Activated naive CD4-positive, alpha-beta T cell treated with anti-CD3 and anti-CD28 coated beads, Interleukin-2, amount 50 U/mL, for 24 hours (primary cell): Measurements from ENCODE around the gene PEX7.
A peak's percentile ranks its signal among the peaks of the same experiment; 100 is the strongest.

Experiments used
- H3K27ac Mint-ChIP-seq: one replicate; pipeline ENCODE4 v1.8.0; 2021; ENCODE audit warnings: mild to moderate bottlenecking, mixed read lengths
- H3K27me3 Mint-ChIP-seq: one replicate; pipeline ENCODE4 v1.8.0; 2021; ENCODE audit warnings: mixed read lengths
- H3K36me3 Mint-ChIP-seq: one replicate; pipeline ENCODE4 v1.8.0; 2021; ENCODE audit warnings: mixed read lengths
- H3K4me1 Mint-ChIP-seq: one replicate; pipeline ENCODE4 v1.8.0; 2021; ENCODE audit warnings: mixed read lengths
- H3K4me3 Mint-ChIP-seq: one replicate; pipeline ENCODE4 v1.8.0; 2021; ENCODE audit warnings: mild to moderate bottlenecking, mixed read lengths
- H3K9me3 Mint-ChIP-seq: one replicate; pipeline ENCODE4 v1.8.0; 2021; ENCODE audit warnings: mixed read lengths

PEX7 gene, protein sequence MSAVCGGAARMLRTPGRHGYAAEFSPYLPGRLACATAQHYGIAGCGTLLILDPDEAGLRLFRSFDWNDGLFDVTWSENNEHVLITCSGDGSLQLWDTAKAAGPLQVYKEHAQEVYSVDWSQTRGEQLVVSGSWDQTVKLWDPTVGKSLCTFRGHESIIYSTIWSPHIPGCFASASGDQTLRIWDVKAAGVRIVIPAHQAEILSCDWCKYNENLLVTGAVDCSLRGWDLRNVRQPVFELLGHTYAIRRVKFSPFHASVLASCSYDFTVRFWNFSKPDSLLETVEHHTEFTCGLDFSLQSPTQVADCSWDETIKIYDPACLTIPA

DNA sequence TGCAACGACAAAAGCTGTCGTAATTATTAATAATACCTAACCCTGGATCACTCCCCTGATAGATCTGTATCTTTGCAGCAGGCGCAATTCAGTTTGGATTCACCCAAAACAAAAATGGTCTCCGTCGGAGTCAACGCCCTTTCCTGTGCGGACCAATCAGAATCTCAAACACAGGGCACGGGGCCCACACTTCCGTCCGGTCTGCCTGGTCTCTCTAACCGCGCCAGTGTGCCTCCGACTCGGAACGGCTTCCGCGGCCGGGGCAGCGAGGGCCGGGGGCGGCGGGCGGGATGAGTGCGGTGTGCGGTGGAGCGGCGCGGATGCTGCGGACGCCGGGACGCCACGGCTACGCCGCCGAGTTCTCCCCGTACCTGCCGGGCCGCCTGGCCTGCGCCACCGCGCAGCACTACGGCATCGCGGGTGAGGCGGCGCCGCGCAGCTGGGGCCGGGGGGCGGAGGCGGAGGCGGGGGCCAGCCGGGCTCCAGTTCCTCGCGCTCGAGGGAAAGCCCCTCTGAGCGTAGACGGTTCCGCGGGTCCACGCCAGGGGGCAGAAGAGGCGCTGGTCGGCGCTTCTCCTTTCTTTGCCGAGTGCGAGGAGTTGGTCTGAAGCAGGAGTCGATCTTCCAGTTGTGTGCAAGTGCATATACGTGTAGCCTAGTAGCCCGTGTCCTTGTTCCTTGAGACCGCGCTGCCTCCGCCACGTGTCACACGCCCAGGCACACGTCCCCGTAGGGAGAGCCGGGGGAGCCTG, at the start of gene PEX7:
PEX7 (plus strand) TSS at position 217 of the 752 bp plus-strand sequence; CDS start at position 291, 74 bp downstream.
- Mint-ChIP-seq H3K4me3 (peak within 1 kb of the TSS; percentile 98), H3K9me3 (no peaks in the 10 kb centered on the region), H3K27me3 (no peaks in the 10 kb centered on the region), H3K27ac (peak within 1 kb of the TSS; percentile 94), H3K36me3 (peaks cover 11% of the 10 kb centered on the region), H3K4me1 (peaks cover 30% of the 10 kb centered on the region)

DNA sequence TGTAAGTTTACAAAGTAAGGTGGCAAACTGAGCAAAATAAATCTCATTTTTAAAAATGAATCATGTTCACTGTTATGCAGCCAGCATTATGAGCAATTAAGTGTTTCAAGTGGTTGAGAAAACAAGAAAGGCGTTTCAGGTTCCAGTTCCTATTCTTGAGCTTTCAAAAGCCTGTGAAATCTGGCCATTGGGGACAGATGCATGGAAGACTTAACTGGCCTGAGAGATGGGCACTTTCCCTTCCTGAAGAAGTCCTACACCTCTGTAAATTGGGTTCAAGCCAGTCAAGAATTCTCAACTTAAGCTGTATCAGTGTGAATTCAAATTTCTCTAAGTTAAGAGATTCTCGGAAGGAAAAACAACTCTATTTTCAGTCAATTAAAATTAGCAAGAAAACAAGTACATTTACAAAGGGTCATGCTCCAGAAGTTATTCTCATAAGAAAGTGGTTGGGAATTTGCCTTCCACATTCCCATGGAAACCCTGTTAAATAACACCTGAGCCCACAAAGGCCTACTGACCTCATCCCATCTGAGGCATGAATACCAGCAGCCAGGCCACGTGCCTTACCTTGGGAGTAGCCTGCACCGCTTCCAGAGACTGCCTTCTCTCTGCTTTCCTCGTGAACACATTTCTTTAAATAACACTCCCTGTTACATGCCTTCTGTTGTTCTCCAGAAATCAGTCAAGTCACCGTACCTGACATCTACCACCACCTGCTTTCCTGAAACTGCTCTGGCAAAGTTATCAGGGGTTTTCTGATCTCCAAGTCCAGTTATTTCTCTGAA, 49.5 kb upstream of the PEX7 start:
- Mint-ChIP-seq H3K9me3 (no peaks in the 10 kb centered on the region), H3K36me3 (peaks cover 11% of the 10 kb centered on the region), H3K4me1 (peaks cover 67% of the 10 kb centered on the region), H3K4me3 (no peak overlapping the region), H3K27me3 (no peaks in the 10 kb centered on the region), H3K27ac (peak overlapping the region; percentile 71)

DNA sequence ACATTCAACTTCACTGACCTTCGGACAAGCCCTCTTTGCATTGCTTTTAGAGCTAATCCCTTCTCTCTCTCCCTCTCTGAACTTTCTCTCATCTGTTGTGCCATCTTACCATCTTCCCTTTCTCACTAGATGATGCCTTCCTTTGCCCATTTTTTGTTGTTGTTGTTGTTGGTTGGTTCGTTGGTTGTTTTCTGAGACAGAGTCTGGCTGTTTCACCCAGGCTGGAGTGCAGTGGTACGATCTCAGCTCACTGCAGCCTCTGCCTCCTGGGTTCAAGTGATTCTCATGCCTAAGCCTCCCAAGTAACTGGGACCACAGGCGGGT, 49.0 kb upstream of the PEX7 start:
- H3K36me3 Mint-ChIP-seq: peaks cover 11% of the 10 kb centered on the region
- H3K9me3 Mint-ChIP-seq: no peaks in the 10 kb centered on the region
- peaks cover 62% of the 10 kb centered on the region for H3K4me1 Mint-ChIP-seq
- no peaks in the 10 kb centered on the region for H3K27me3 Mint-ChIP-seq
- H3K27ac Mint-ChIP-seq: peak overlapping the region; percentile 71
- no peak overlapping the region for H3K4me3 Mint-ChIP-seq

DNA sequence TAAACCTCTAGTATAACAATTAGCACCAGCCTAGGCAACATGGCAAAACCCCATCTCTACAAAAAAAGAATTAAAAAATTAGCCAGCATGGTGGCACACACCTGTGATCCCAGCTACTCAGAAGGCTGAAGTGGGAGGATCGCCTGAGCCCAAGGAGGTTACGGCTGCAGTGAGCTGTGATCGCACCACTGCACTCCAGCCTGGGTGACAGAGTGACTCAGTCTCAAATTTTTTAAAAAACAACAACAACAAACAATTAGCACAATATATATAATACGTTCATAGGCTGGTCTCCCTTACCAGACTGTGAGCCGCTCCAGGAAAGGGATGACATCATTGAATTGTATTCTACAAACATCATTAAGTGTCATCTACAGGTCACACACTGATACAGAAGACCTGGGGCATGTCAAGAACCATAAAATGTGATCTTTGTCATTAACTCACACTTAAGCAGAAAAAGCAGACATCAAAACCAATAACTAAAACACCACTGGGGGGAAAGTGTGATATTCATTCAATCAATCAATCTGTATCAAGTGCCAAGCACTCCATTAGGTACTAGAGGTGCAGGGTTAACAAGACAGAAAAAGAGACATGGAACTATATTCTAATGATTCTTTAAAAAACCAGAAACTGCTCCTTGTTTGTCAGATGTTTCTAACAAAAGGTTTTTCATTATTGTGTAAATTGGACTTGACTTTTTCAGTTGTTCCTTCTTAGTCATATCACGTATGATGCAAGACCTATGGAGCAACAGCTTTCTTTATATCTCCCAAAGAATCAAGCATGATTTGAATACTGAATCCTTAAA, 48.0 kb upstream of the PEX7 start:
- Mint-ChIP-seq H3K36me3 (peaks cover 11% of the 10 kb centered on the region), H3K4me3 (no peak overlapping the region), H3K27ac (peak overlapping the region; percentile 46), H3K4me1 (peaks cover 54% of the 10 kb centered on the region), H3K9me3 (no peaks in the 10 kb centered on the region), H3K27me3 (no peaks in the 10 kb centered on the region)

DNA sequence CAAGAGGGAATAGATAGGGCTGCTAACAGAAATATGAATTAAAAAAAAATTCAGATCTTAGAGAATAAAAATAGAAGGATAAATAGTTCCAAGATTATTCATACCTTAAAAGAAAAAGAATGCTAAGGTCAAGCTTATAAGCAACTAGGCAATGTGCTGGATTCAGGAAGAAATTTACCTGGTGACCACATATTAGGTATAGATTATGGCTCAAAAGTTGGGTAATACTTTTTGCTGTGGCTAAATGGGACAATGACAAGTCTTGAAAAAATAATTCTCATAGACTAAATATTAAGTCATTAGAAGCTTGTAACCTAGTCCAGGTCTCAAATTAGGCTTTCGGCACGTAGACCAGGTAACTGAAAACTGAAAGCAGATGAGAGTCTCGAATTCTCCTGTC, 47.3 kb upstream of the PEX7 start:
- no peaks in the 10 kb centered on the region for H3K9me3 Mint-ChIP-seq

DNA sequence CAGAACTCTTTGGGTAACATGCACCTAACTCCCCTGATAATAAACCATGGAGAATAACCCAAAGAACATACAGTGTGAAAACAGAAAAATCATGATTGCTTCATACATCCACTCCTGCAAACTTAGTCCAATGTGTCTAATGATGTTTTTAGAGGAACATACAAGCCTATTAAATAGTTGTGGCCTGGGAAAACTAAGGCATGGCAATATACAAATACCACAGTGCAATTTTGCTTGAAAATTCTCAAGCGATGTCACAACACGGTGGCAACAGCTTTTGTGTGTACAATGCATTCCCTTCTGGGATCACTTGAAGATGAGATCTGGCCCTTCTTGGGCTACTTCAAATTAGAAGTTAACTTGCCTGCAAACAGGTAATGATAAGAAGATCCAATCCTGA, 46.8 kb upstream of the PEX7 start:
- Mint-ChIP-seq H3K9me3 (no peaks in the 10 kb centered on the region), H3K4me1 (peaks cover 57% of the 10 kb centered on the region), H3K4me3 (no peak overlapping the region), H3K36me3 (peaks cover 11% of the 10 kb centered on the region), H3K27ac (no peak overlapping the region), H3K27me3 (no peaks in the 10 kb centered on the region)

More for the DNA sequence above, 47.3 kb upstream of the PEX7 start:
- peaks cover 11% of the 10 kb centered on the region for H3K36me3 Mint-ChIP-seq
- H3K27ac Mint-ChIP-seq: no peak overlapping the region
- no peak overlapping the region for H3K4me3 Mint-ChIP-seq
- H3K27me3 Mint-ChIP-seq: no peaks in the 10 kb centered on the region
- peaks cover 57% of the 10 kb centered on the region for H3K4me1 Mint-ChIP-seq

DNA sequence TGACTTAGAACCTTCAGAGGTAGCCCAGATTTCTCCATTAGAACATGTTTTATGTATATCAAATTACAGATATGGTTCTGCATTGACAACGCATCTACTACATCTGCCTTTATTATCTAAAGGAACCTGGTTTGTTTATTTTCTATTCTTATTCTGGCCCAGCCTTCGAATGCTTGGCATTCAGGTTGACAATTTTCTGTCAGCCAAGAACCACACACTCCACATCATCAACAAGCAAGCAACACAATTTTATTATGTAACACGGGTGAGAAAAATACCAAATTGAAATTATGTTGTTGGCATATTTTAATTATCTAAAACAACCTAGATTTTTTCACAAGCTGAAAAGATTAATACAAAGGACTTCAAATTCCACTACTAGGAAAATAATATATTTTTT, 44.7 kb upstream of the PEX7 start:
- Mint-ChIP-seq H3K36me3 (peaks cover 13% of the 10 kb centered on the region), H3K27me3 (no peaks in the 10 kb centered on the region), H3K4me3 (no peak overlapping the region), H3K9me3 (no peaks in the 10 kb centered on the region), H3K27ac (no peak overlapping the region), H3K4me1 (peaks cover 50% of the 10 kb centered on the region)

DNA sequence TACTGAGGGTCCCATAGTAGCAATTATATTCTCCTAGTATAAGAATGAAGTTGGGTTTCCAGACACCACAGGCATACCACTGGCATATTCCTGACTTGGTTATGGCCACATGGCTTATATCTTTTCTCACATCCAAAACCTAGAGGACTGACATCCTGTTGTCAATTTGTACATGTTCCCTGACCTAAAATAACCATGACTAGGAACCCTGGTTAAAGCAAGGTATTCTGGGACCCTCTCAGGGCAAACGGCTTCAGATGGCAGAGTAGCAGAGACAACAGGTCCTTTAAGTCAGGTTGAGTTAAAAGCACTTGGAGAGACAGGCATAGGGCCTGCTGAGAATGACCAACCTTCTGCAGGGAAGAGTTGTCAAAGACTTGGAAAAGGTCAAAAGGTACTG, 42.7 kb upstream of the PEX7 start:
- no peaks in the 10 kb centered on the region for H3K27me3 Mint-ChIP-seq
- peaks cover 10% of the 10 kb centered on the region for H3K36me3 Mint-ChIP-seq
- H3K9me3 Mint-ChIP-seq: no peaks in the 10 kb centered on the region
- no peak overlapping the region for H3K27ac Mint-ChIP-seq
- H3K4me3 Mint-ChIP-seq: no peak overlapping the region
- peaks cover 49% of the 10 kb centered on the region for H3K4me1 Mint-ChIP-seq

DNA sequence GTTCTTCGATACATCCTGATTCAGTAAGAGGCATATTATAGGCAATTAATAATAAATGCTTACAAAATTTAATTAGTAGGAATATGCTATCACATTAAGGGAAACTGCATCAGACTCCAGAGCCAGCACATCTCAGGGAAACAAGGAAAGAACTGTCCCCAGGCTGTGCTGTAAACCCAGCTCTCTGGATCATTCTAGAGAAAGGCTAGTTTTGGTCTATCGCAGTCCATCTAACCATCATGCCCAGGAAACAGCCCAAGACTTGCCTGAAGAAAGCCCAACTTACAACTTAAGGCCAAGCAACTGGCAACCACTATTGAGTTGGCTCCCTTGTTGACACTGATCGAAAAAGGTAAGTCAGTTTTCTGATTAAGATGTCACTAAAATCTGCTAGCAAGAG, 41.4 kb upstream of the PEX7 start:
- Mint-ChIP-seq H3K27ac (no peak overlapping the region), H3K4me1 (peaks cover 51% of the 10 kb centered on the region), H3K27me3 (no peaks in the 10 kb centered on the region)

DNA sequence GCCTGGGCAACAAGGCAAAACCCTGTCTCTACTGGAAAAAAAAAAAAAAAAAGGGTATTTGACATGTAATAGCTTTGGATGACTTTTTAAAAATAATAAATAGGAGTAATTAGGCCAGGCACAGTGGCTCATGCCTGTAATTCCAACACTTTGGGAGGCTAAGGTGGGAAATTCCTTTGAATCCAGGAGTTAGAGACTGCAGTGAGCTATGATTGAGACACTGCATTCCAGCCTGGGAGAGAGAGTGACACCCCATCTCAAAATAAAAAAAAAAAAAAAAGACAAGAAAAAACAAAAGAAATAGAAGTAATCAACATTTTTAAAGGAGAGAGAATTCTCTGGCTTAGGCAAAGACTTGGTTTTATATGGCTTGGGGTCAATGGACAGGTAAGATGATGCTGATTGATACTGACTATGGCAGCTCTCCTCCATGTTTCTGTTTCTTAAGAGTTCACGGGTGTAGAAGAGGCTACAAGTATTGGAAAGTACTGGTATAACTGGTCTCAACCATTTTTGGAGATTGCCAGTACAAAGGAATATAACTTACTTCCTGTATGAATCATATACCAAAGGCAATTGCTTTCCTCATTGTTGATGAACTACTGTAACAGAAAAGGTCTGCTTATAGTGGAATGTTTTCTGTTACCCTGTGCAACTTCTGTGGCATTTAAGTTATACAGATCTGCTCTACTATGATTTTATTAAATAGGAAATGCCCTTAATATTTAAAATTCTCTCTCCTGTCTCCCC, 40.2 kb upstream of the PEX7 start:
- Mint-ChIP-seq H3K4me3 (peak overlapping the region; percentile 23), H3K36me3 (peaks cover 4% of the 10 kb centered on the region), H3K9me3 (no peaks in the 10 kb centered on the region), H3K27ac (peak overlapping the region; percentile 71), H3K4me1 (peaks cover 56% of the 10 kb centered on the region), H3K27me3 (no peaks in the 10 kb centered on the region)

More for the DNA sequence above, 41.4 kb upstream of the PEX7 start:
- Mint-ChIP-seq H3K4me3 (no peak overlapping the region), H3K9me3 (no peaks in the 10 kb centered on the region), H3K36me3 (peaks cover 6% of the 10 kb centered on the region)

DNA sequence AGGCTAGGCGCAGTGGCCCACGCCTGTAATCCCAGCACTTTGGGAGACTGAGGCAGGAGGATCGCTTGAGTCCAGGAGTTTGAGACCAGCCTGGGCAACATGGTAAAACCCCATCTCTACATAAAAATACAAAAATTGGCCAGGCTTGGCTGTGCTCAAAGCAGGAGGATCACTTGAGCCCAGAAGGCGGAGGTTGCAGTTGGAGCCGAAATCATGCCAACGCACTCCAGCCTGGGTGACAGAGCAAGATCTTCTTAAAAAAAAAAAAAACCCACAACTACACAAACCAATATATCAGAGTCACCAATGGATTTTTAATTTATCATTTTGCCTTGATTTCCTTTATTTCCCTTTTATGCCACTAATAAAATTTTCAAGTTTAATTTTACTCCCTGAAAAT, 39.4 kb upstream of the PEX7 start:
- peaks cover 61% of the 10 kb centered on the region for H3K4me1 Mint-ChIP-seq
- H3K36me3 Mint-ChIP-seq: peaks cover 4% of the 10 kb centered on the region
- H3K9me3 Mint-ChIP-seq: no peaks in the 10 kb centered on the region
- no peak overlapping the region for H3K4me3 Mint-ChIP-seq
- no peak overlapping the region for H3K27ac Mint-ChIP-seq
- no peaks in the 10 kb centered on the region for H3K27me3 Mint-ChIP-seq

DNA sequence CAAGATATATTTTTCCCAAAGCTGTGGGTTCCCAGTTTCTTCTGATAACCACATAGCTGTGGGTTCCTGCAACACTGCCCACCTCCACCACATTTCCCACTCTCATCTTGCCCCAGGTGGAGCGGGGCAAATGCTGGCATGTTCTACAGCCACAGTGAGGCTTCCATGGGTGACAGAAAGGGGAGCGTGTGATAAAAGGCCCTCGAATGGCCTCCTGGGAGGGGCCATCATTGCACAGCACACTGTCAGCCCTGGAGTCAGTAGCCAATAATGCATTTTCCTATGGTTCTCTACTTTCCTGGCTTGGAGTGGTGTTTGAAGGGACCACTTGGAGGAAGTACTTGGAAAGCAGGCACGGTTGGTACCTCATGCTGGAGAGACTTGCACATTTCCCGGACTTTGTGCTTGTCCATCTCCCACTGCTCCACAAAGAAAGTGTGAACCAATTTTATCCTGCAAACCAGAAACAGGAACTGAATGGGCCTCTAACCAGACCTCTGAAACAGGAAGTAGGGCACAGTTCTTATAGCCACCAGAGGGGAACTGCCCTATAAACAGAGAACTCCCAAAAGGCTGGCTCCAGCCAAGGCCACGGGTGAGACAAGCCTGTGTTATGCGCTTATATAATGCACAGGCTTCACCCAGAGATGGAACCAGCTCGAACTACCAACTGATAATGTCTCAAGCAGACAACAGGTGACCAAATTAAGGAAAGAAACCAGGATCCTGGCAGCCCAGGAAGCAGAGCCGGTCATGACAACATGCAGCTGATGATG, 38.7 kb upstream of the PEX7 start:
- H3K27me3 Mint-ChIP-seq: no peaks in the 10 kb centered on the region
- H3K4me1 Mint-ChIP-seq: peaks cover 67% of the 10 kb centered on the region
- H3K4me3 Mint-ChIP-seq: peak overlapping the region; percentile 48
- H3K27ac Mint-ChIP-seq: peak overlapping the region; percentile 55
- no peaks in the 10 kb centered on the region for H3K9me3 Mint-ChIP-seq
- peaks cover 4% of the 10 kb centered on the region for H3K36me3 Mint-ChIP-seq

DNA sequence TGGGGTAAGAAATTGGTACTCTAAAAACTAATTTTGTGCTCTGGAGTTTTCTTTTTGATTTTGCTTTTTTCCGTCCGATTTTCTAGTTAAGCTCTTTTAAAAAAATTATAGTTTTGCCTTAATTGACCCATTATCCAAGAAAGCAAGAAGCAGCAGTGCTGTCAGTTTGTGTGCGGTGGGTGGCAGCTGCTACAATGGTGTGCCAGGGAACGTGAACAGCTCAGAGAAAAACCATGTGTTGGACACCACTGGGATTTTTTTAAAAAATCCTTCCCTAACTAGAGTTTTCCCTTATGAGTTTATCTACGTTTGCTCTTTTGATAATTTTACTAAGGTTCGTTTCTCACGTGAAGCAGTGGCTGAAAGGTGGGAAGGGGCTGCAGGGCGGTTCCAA, 38.1 kb upstream of the PEX7 start:
- H3K27me3 Mint-ChIP-seq: no peaks in the 10 kb centered on the region
- no peaks in the 10 kb centered on the region for H3K9me3 Mint-ChIP-seq
- H3K36me3 Mint-ChIP-seq: peaks cover 4% of the 10 kb centered on the region
- H3K4me3 Mint-ChIP-seq: peak overlapping the region; percentile 48
- peak overlapping the region; percentile 55 for H3K27ac Mint-ChIP-seq
- H3K4me1 Mint-ChIP-seq: peaks cover 73% of the 10 kb centered on the region
